Measurements from ENCODE around the gene GLRX2. TPM values are rescaled to one million over a fixed set of nuclear protein-coding genes. Genes with fewer than 3 reads are reported as not detected.

The GLRX2 gene
- total RNA-seq, 1 donor from 2014 or later: 18.6 TPM

DNA sequence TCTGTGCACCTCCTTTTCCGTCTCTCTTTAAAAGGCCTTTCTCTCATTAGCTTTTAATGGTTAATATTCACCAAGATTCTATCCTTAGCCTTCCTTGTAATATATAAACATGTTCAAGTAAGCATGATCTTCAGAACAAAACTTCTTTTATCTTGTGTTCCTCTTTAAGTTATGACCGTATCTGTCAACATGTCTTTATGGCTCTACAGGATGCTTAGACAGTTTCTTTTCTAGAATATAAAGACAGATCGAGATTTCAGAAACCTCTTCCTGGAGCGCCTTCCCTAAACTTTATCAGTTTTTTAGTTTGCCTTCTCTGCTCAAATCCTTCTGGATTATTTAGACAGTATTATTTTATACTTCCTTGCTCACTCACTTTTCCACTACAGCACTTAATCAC, 38.6 kb downstream of the GLRX2 start:
- DNase-seq (ENCODE audit: low read depth): no peak
- TF ChIP-seq, protein P1, sequence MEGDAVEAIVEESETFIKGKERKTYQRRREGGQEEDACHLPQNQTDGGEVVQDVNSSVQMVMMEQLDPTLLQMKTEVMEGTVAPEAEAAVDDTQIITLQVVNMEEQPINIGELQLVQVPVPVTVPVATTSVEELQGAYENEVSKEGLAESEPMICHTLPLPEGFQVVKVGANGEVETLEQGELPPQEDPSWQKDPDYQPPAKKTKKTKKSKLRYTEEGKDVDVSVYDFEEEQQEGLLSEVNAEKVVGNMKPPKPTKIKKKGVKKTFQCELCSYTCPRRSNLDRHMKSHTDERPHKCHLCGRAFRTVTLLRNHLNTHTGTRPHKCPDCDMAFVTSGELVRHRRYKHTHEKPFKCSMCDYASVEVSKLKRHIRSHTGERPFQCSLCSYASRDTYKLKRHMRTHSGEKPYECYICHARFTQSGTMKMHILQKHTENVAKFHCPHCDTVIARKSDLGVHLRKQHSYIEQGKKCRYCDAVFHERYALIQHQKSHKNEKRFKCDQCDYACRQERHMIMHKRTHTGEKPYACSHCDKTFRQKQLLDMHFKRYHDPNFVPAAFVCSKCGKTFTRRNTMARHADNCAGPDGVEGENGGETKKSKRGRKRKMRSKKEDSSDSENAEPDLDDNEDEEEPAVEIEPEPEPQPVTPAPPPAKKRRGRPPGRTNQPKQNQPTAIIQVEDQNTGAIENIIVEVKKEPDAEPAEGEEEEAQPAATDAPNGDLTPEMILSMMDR (conservative IDR thresholded peaks at IDR 0.05; ENCODE audit: low read depth, low read length): no peak
- H3K4me3 ChIP-seq (ENCODE audit: low read depth, low read length): no peak overlapping the region

GRCh38 chr1:193065954-193066353, 39.3 kb downstream of the GLRX2 start:
- H3K4me3 ChIP-seq (ENCODE audit: low read depth, low read length): no peak overlapping the region
- no peak for DNase-seq (ENCODE audit: low read depth)
- TF ChIP-seq, protein P1 (conservative IDR thresholded peaks at IDR 0.05; ENCODE audit: low read depth, low read length): no peak

GRCh38 chr1:193062698-193063463, 42.3 kb downstream of the GLRX2 start:
- DNase-seq (ENCODE audit: low read depth): no peak
- TF ChIP-seq, protein P1 (conservative IDR thresholded peaks at IDR 0.05; ENCODE audit: low read depth, low read length): no peak
- no peak overlapping the region for H3K4me3 ChIP-seq (ENCODE audit: low read depth, low read length)

GRCh38 chr1:193060938-193061337, 44.3 kb downstream of the GLRX2 start:
- TF ChIP-seq, protein P1 (conservative IDR thresholded peaks at IDR 0.05; ENCODE audit: low read depth, low read length): no peak
- DNase-seq (ENCODE audit: low read depth): no peak
- H3K4me3 ChIP-seq (ENCODE audit: low read depth, low read length): peak overlapping the region; percentile 78

GRCh38 chr1:193060406-193060805, 44.8 kb downstream of the GLRX2 start:
- TF ChIP-seq, protein P1 (conservative IDR thresholded peaks at IDR 0.05; ENCODE audit: low read depth, low read length): no peak
- H3K4me3 ChIP-seq (ENCODE audit: low read depth, low read length): peak overlapping the region; percentile 78
- no peak for DNase-seq (ENCODE audit: low read depth)

- DNase-seq (ENCODE audit: low read depth): no peak
- TF ChIP-seq, protein P1 (conservative IDR thresholded peaks at IDR 0.05; ENCODE audit: low read depth, low read length): no peak
- peak overlapping the region; percentile 78 for H3K4me3 ChIP-seq (ENCODE audit: low read depth, low read length)
These were observed 45.2 kb downstream of the GLRX2 start for GRCh38 chr1:193060115-193060403.

Data from epithelial cell of proximal tubule (primary cell).